HepG2 (cell line): ENCODE data around the gene LLGL2. TPM values are rescaled to one million over a fixed set of nuclear protein-coding genes. Genes with fewer than 3 reads are reported as not detected.
A peak's percentile ranks its signal among the peaks of the same experiment; 100 is the strongest.

Source experiments
- CREB1 ChIP-seq, 2 experiments: fragments of 450-650 bp in 1 of 2; IDR thresholded peaks; 2 replicates each; pipeline ENCODE4 v1.6.1; 2016 to 2017; ENCODE audit warnings: control low read depth in 1 of 2, mild to moderate bottlenecking in 1 of 2, missing compliant biosample characterization in 1 of 2, missing genetic modification characterization in 1 of 2
- ELF1 ChIP-seq: sonication (generic); formaldehyde crosslinking; IDR thresholded peaks from 2 replicates; pipeline ENCODE4 v1.4.0; 2020; ENCODE audit warnings: missing genetic modification reagents
- EP300 ChIP-seq, 3 experiments: sonication (generic) in 1 of 3; formaldehyde crosslinking in 1 of 3; IDR thresholded peaks; 2 replicates each; pipeline versions ENCODE4 v1.5.1 to v1.6.1; 2011 to 2020; ENCODE audit warnings: low read depth in 2 of 3, low read length in 2 of 3, borderline replicate concordance in 1 of 3, improper control_type of control experiment in 1 of 3, mild to moderate bottlenecking in 1 of 3, missing genetic modification reagents in 1 of 3, moderate library complexity in 1 of 3
- NFAT5 ChIP-seq: sonication (generic); formaldehyde crosslinking; IDR thresholded peaks from 2 replicates; pipeline ENCODE4 v1.4.0; 2020; ENCODE audit warnings: missing genetic modification reagents
- NFKB2 ChIP-seq: sonication (generic); formaldehyde crosslinking; IDR thresholded peaks from 2 replicates; pipeline ENCODE4 v1.4.0; 2020; ENCODE audit warnings: missing genetic modification reagents, borderline replicate concordance
- PHB2 ChIP-seq: fragments of 450-650 bp; IDR thresholded peaks from 2 replicates; pipeline ENCODE4 v1.6.1; 2018; ENCODE audit not compliant: partially characterized antibody
- POLR2AphosphoS2 ChIP-seq: IDR thresholded peaks from 2 replicates; pipeline ENCODE4 v1.6.1; 2011; ENCODE audit warnings: low read depth, low read length, improper control_type of control experiment
- PPARG ChIP-seq: conservative IDR thresholded peaks from 2 replicates; pipeline ENCODE4 v1.6.1; 2016; ENCODE audit warnings: missing biosample characterization, missing genetic modification reagents
- SNAI1 ChIP-seq: sonication (generic); formaldehyde crosslinking; IDR thresholded peaks from 2 replicates; pipeline ENCODE4 v1.5.0; 2020; ENCODE audit warnings: mild to moderate bottlenecking, missing genetic modification reagents, borderline replicate concordance
- ZGPAT ChIP-seq: IDR thresholded peaks from 2 replicates; pipeline ENCODE4 v1.6.1; 2016; ENCODE audit warnings: mild to moderate bottlenecking
- ZMAT3 ChIP-seq: sonication (generic); formaldehyde crosslinking; conservative IDR thresholded peaks from 2 replicates; pipeline ENCODE4 v1.7.0; 2021; ENCODE audit warnings: missing genetic modification reagents
- ZNF282 ChIP-seq: fragments of 450-650 bp; IDR thresholded peaks from 2 replicates; pipeline ENCODE4 v1.6.1; 2018; ENCODE audit not compliant: partially characterized antibody
- ZNF33B ChIP-seq: sonication (generic); formaldehyde crosslinking; IDR thresholded peaks from 2 replicates; pipeline ENCODE4 v1.5.1; 2020; ENCODE audit warnings: mild to moderate bottlenecking, missing genetic modification reagents
- ZNF558 ChIP-seq: sonication (generic); formaldehyde crosslinking; IDR thresholded peaks from 2 replicates; pipeline ENCODE4 v1.9.0; 2022; ENCODE audit warnings: mild to moderate bottlenecking, missing genetic modification reagents, borderline replicate concordance
- ZNF724P ChIP-seq: sonication (generic); formaldehyde crosslinking; IDR thresholded peaks from 2 replicates; pipeline ENCODE4 v1.8.0; 2022; ENCODE audit warnings: missing genetic modification reagents, borderline replicate concordance
- ZNF747 ChIP-seq: sonication (generic); formaldehyde crosslinking; IDR thresholded peaks from 2 replicates; pipeline ENCODE4 v1.8.1; 2023; ENCODE audit warnings: missing genetic modification reagents, mild to moderate bottlenecking, borderline replicate concordance
- ZNF776 ChIP-seq: sonication (generic); formaldehyde crosslinking; IDR thresholded peaks from 2 replicates; pipeline ENCODE4 v1.4.0; 2020; ENCODE audit warnings: mild to moderate bottlenecking, missing genetic modification reagents
- ZSCAN9 ChIP-seq: IDR thresholded peaks from 2 replicates; pipeline ENCODE4 v1.6.1; 2016; ENCODE audit warnings: borderline replicate concordance
- polyA plus RNA-seq, 8 experiments: library from polyadenylated mRNA; depleted of rRNA in 3 of 8; stranded (reverse) in 7 of 8; unstranded in 1 of 8; fragments of >200 nt; fragmentation: Illumina TruSeq in 4 of 8; extraction: Trizol in 4 of 8; gene quantifications; 2 replicates each; pipeline versions ENCODE4 v1.2.1 to v1.2.3, GENCODE V29; 2011 to 2016; ENCODE audit warnings: low read depth in 4 of 8, missing spikeins in 1 of 8, mixed read lengths in 1 of 8; ENCODE audit not compliant: insufficient read depth in 1 of 8
- total RNA-seq, 5 experiments: library from RNA; depleted of rRNA; stranded (reverse); fragments of >200 nt; fragmentation: Illumina TruSeq; extraction: Trizol; gene quantifications; 2 replicates each; pipeline ENCODE4 v1.2.3, GENCODE V29; 2016; ENCODE audit warnings: low read depth in 1 of 5
- TF ChIP-seq, protein P1 (sequence below): sonication (generic); formaldehyde crosslinking; IDR thresholded peaks from 2 replicates; pipeline ENCODE4 v1.5.0; 2020; ENCODE audit warnings: mild to moderate bottlenecking, missing genetic modification reagents
- TF ChIP-seq, protein P2 (sequence below): fragments of 450-650 bp; IDR thresholded peaks from 2 replicates; pipeline ENCODE4 v1.6.1; 2017

Gene LLGL2
- total and polyA plus RNA-seq, 2 of the 13 experiments (the other 11 are each of a cell fraction or from before 2014, with no cell fraction given) = 83.0 to 86.7 TPM

DNA sequence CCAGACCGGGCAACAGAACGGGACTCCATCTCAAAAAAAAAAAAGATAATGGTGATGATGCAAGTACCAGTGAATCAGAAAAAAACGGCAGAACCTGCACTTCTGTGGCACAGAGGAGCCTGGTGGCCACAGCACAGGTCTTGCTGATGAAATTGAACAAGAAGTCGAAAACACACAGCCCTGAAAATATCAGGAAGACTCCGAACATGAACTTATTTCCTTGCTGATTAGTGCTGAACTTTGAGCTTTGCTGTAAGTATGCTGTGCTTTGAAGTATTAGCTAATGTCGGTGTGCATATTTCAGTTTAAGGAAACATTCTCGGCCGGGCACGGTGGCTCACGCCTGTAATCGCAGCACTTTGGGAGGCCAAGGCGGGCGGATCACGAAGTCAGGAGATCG is 51.2 kb downstream of the LLGL2 start (continued):
- TF ChIP-seq NFAT5 (no peak), PPARG (CRISPR knock-in tag) (peak; percentile 59; the same call in 1 of the 2 replicates), ZNF282 (no peak), POLR2AphosphoS2 (no peak), ZNF558 (CRISPR knock-in tag) (no peak), ZNF724P (CRISPR knock-in tag) (no peak), EP300 (IDR thresholded peaks at IDR 0.05; ENCODE audit: low read depth in 2 of 2, low read length in 2 of 2) (peak in 1 of 2 experiments; percentile 68; a peak in 1 of 4 replicates), EP300 (CRISPR knock-in tag; IDR thresholded peaks at IDR 0.05; ENCODE audit: borderline replicate concordance) (peak; percentile 50; the same call in 1 of the 2 replicates), SNAI1 (CRISPR knock-in tag) (no peak), NFKB2 (no peak), ZMAT3 (0 out of 2 replicates have a peak, but pooled peaks have one; percentile 33), ZNF747 (CRISPR knock-in tag) (no peak), ZNF776 (CRISPR knock-in tag) (no peak), ZGPAT (CRISPR knock-in tag) (peak; percentile 57; the same call in 1 of the 2 replicates), ZNF33B (CRISPR knock-in tag) (peak; percentile 46; the same call in 1 of the 2 replicates), ZSCAN9 (no peak), ELF1 (0 out of 2 replicates have a peak, but pooled peaks have one; percentile 41), CREB1 (IDR thresholded peaks at IDR 0.05) (no peak), CREB1 (CRISPR knock-in tag; IDR thresholded peaks at IDR 0.05) (no peak), PHB2 (no peak)
- TF ChIP-seq, protein P1, sequence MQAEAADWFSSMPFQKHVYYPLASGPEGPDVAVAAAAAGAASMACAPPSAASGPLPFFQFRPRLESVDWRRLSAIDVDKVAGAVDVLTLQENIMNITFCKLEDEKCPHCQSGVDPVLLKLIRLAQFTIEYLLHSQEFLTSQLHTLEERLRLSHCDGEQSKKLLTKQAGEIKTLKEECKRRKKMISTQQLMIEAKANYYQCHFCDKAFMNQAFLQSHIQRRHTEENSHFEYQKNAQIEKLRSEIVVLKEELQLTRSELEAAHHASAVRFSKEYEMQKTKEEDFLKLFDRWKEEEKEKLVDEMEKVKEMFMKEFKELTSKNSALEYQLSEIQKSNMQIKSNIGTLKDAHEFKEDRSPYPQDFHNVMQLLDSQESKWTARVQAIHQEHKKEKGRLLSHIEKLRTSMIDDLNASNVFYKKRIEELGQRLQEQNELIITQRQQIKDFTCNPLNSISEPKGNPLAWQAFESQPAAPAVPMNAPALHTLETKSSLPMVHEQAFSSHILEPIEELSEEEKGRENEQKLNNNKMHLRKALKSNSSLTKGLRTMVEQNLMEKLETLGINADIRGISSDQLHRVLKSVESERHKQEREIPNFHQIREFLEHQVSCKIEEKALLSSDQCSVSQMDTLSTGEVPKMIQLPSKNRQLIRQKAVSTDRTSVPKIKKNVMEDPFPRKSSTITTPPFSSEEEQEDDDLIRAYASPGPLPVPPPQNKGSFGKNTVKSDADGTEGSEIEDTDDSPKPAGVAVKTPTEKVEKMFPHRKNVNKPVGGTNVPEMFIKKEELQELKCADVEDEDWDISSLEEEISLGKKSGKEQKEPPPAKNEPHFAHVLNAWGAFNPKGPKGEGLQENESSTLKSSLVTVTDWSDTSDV (CRISPR knock-in tag) = no peak
- TF ChIP-seq, protein P2, sequence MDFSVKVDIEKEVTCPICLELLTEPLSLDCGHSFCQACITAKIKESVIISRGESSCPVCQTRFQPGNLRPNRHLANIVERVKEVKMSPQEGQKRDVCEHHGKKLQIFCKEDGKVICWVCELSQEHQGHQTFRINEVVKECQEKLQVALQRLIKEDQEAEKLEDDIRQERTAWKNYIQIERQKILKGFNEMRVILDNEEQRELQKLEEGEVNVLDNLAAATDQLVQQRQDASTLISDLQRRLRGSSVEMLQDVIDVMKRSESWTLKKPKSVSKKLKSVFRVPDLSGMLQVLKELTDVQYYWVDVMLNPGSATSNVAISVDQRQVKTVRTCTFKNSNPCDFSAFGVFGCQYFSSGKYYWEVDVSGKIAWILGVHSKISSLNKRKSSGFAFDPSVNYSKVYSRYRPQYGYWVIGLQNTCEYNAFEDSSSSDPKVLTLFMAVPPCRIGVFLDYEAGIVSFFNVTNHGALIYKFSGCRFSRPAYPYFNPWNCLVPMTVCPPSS = no peak
